ENCODE data around the gene C16orf78.

C16orf78 gene

GRCh38 chr16:49436181-49436580 is 62.6 kb downstream of the C16orf78 start:
- DNase-seq = no peak

- DNase-seq = no peak
Measured at GRCh38 chr16:49437344-49437743, 63.7 kb downstream of the C16orf78 start.

GRCh38 chr16:49439050-49439449 is 65.4 kb downstream of the C16orf78 start:
- no peak for DNase-seq

GRCh38 chr16:49439676-49440075 is 66.1 kb downstream of the C16orf78 start:
- DNase-seq = no peak

GRCh38 chr16:49440156-49441065 is 66.8 kb downstream of the C16orf78 start:
- DNase-seq = no peak

- DNase-seq = peak; percentile 71 to 79
Measured at GRCh38 chr16:49441366-49441780, 67.8 kb downstream of the C16orf78 start.

GRCh38 chr16:49442805-49443204 is 69.2 kb downstream of the C16orf78 start:
- DNase-seq = no peak

- no peak for DNase-seq
Measured at GRCh38 chr16:49443576-49443975, 70.0 kb downstream of the C16orf78 start.

- no peak for DNase-seq
Measured at GRCh38 chr16:49446805-49447204, 73.2 kb downstream of the C16orf78 start.
